AML-193 (cell line): ENCODE results near the gene SDR42E1.
A peak's percentile ranks its signal among the peaks of the same experiment; 100 is the strongest.
"Not testable (repeated sequence)": the region's sequence is repeated elsewhere in the genome, so short reads cannot be mapped to it uniquely, and the experiment has no call there.

ENCODE experiments used
- DNase-seq, 2 experiments: peaks; one replicate each; lab custom pipeline; 2025; lab: John Stamatoyannopoulos, UW

The SDR42E1 gene

GRCh38 chr16:82037666-82038065, 26.4 kb upstream of the SDR42E1 start:
- no peak for DNase-seq

- DNase-seq = no peak
Measured at GRCh38 chr16:82037251-82037650, 26.0 kb upstream of the SDR42E1 start.

- no peak for DNase-seq
Measured at GRCh38 chr16:82034981-82035612, 23.8 kb upstream of the SDR42E1 start, which contains the start of gene HSD17B2. Gene HSD17B2 (plus strand): TSS chr16:82035253. CDS start chr16:82035425, 172 bp downstream.

- DNase-seq = no peak
Measured at GRCh38 chr16:82033683-82034300, 22.5 kb upstream of the SDR42E1 start.

- no peak for DNase-seq
Measured at GRCh38 chr16:82033006-82033405, 21.7 kb upstream of the SDR42E1 start.

- DNase-seq = peak; percentile 16 to 48
Measured at GRCh38 chr16:82031116-82032084, 20.1 kb upstream of the SDR42E1 start.

GRCh38 chr16:82027629-82028064, 16.4 kb upstream of the SDR42E1 start:
- no peak for DNase-seq

GRCh38 chr16:82024883-82025282, 13.6 kb upstream of the SDR42E1 start:
- no peak for DNase-seq

- no peak for DNase-seq
Measured at GRCh38 chr16:82024316-82024715, 13.0 kb upstream of the SDR42E1 start.

GRCh38 chr16:82023206-82023605, 11.9 kb upstream of the SDR42E1 start:
- DNase-seq = no peak

GRCh38 chr16:82020051-82020450, 8.8 kb upstream of the SDR42E1 start:
- DNase-seq = no peak

- no peak for DNase-seq
Measured at GRCh38 chr16:82019535-82019934, 8.3 kb upstream of the SDR42E1 start.

GRCh38 chr16:82017911-82018568, 6.8 kb upstream of the SDR42E1 start:
- DNase-seq = no peak

GRCh38 chr16:82016964-82017363, 5.7 kb upstream of the SDR42E1 start:
- no peak for DNase-seq

- no peak for DNase-seq
Measured at GRCh38 chr16:82016263-82016662, 5.0 kb upstream of the SDR42E1 start.

GRCh38 chr16:82013139-82013538, 1.9 kb upstream of the SDR42E1 start:
- no peak for DNase-seq

- DNase-seq = no peak
Measured at GRCh38 chr16:82010649-82011048, 621 bp downstream of the SDR42E1 start.

- DNase-seq = not testable (repeated sequence)
Measured at GRCh38 chr16:82009789-82010188, 1.5 kb downstream of the SDR42E1 start.

- no peak for DNase-seq
Measured at GRCh38 chr16:82008957-82009592, 2.2 kb downstream of the SDR42E1 start.

GRCh38 chr16:82007189-82007588, 4.1 kb downstream of the SDR42E1 start:
- DNase-seq = no peak

- no peak for DNase-seq
Measured at GRCh38 chr16:82006036-82006435, 5.2 kb downstream of the SDR42E1 start.
